WERI-Rb-1 (cell line): ENCODE data around the gene ARL11.

Source experiments
- DNase-seq: peaks from one replicate; pipeline ENCODE4 v3.0.0-alpha.2; 2020
- H3K27ac ChIP-seq: fragments of 250-450 bp; sonication (Bioruptor Pico); 2 replicates; pipeline ENCODE4 v1.5.1; 2020; ENCODE audit warnings: mild to moderate bottlenecking, moderate library complexity
- H3K27me3 ChIP-seq: fragments of 250-450 bp; sonication (Bioruptor Pico); 2 replicates; pipeline ENCODE4 v1.5.1; 2021; ENCODE audit warnings: mild to moderate bottlenecking, low read depth, moderate library complexity; ENCODE audit not compliant: insufficient read depth, severe bottlenecking
- H3K36me3 ChIP-seq: fragments of 250-450 bp; sonication (Bioruptor Pico); 2 replicates; pipeline ENCODE4 v1.5.1; 2020; ENCODE audit warnings: mild to moderate bottlenecking, moderate library complexity
- H3K4me3 ChIP-seq: 2 replicates; pipeline ENCODE4 v1.5.1; 2011; ENCODE audit warnings: low read depth, mild to moderate bottlenecking, control low read depth, low read length
- H3K9me3 ChIP-seq: fragments of 250-450 bp; sonication (Bioruptor Pico); 2 replicates; pipeline ENCODE4 v1.5.1; 2021; ENCODE audit warnings: mild to moderate bottlenecking, moderate library complexity; ENCODE audit not compliant: severe bottlenecking
- TF ChIP-seq, protein P1 (sequence below): IDR thresholded peaks from 2 replicates; pipeline ENCODE4 v1.5.1; 2011; ENCODE audit warnings: low read depth, mild to moderate bottlenecking, control low read depth, inconsistent platforms, low read length

ARL11 gene

DNA sequence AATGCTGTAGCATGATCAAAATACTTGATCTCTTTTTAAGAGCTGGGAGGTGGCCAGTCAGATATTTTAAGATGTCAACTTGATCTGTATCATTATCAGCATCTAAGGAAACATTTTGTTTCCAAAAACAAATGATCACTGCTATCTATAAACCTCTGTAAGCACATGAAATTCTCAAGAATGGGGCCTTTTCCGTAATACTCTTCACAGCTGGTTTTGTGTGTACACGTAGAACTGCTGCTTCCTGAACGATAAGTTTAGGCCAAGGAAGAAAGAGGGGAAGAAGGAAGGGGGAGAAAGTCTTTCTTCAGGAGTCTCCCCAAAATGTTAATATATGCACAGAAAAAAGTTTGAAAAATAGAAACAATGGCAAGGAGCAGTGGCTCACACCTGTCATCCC lies 25.7 kb downstream of the ARL11 start:
- H3K27ac ChIP-seq = no peak overlapping the region
- no peak overlapping the region for H3K4me3 ChIP-seq
- TF ChIP-seq, protein P1, sequence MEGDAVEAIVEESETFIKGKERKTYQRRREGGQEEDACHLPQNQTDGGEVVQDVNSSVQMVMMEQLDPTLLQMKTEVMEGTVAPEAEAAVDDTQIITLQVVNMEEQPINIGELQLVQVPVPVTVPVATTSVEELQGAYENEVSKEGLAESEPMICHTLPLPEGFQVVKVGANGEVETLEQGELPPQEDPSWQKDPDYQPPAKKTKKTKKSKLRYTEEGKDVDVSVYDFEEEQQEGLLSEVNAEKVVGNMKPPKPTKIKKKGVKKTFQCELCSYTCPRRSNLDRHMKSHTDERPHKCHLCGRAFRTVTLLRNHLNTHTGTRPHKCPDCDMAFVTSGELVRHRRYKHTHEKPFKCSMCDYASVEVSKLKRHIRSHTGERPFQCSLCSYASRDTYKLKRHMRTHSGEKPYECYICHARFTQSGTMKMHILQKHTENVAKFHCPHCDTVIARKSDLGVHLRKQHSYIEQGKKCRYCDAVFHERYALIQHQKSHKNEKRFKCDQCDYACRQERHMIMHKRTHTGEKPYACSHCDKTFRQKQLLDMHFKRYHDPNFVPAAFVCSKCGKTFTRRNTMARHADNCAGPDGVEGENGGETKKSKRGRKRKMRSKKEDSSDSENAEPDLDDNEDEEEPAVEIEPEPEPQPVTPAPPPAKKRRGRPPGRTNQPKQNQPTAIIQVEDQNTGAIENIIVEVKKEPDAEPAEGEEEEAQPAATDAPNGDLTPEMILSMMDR = no peak
- no peaks in the 10 kb centered on the region for H3K9me3 ChIP-seq
- H3K36me3 ChIP-seq = no peaks in the 10 kb centered on the region
- no peaks in the 10 kb centered on the region for H3K27me3 ChIP-seq
- no peak for DNase-seq

DNA sequence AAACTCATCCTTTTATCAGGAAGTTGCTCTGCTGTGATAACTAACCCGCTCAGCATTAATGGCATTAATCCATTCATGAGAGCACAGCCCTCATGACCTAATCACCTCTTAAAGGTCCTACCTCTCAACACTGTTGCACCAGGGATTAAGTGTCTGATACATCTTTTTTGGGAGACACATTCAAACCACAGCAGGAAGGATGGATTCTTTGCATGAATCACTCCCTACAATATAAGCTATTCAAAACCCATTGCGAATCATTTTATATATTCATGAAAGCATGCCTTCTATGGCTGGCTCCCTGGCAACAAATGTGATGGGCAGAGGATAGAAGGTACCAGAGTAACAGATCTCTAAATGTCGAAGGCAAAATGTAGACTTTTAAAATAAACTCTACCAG lies 27.6 kb downstream of the ARL11 start:
- TF ChIP-seq, protein P1 = no peak
- no peaks in the 10 kb centered on the region for H3K27me3 ChIP-seq
- H3K27ac ChIP-seq = no peak overlapping the region
- H3K36me3 ChIP-seq = no peaks in the 10 kb centered on the region
- H3K9me3 ChIP-seq = no peaks in the 10 kb centered on the region
- no peak for DNase-seq
- no peak overlapping the region for H3K4me3 ChIP-seq

DNA sequence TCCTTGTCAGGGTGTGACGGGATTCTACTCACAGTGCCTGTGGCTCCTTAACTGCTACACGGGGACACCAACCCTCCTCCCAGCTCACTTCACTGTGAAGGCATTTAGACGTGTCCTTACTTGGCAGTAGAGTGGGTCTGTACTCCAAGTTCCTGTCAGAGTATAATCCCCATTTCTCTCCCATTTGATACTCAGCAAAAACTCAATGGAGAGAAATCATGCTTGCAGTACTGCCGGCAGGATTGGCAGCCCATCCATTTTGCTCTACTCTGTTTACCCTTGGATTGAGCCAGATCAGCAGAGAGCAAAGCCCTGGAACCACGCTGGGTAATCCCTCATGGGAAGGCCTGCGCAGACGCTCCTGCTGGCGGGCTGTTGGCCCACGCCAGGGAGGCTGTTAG lies 28.9 kb downstream of the ARL11 start:
- Histone ChIP-seq H3K27ac (peak overlapping the region; percentile 52), H3K9me3 (no peaks in the 10 kb centered on the region), H3K4me3 (peak overlapping the region; percentile 27), H3K36me3 (no peaks in the 10 kb centered on the region), H3K27me3 (no peaks in the 10 kb centered on the region)
- peak; percentile 78 for DNase-seq
- TF ChIP-seq, protein P1 = no peak

DNA sequence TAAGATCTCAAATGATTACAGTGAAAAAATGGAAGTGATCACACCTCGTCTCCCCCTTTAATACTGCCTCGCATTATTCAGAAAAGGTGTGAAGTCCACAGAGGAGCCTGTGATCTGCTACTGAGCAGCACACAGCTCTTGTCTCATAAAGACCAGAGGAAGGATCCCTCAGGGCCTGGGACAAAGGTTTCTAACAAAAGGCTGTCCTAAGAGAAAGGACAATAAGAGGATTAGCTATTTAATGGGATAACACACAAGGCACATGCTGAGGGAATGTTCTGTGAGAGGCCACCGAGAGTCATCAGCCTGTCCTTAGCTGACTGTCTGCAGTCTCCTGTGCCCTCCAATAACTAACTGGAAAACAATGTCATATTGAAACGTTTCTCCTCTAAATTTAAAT lies 36.3 kb downstream of the ARL11 start:
- peak; percentile 61 for DNase-seq
- TF ChIP-seq, protein P1 = no peak
- no peaks in the 10 kb centered on the region for H3K9me3 ChIP-seq
- peak overlapping the region; percentile 68 for H3K27ac ChIP-seq
- H3K4me3 ChIP-seq = no peak overlapping the region
- no peaks in the 10 kb centered on the region for H3K27me3 ChIP-seq
- H3K36me3 ChIP-seq = no peaks in the 10 kb centered on the region

DNA sequence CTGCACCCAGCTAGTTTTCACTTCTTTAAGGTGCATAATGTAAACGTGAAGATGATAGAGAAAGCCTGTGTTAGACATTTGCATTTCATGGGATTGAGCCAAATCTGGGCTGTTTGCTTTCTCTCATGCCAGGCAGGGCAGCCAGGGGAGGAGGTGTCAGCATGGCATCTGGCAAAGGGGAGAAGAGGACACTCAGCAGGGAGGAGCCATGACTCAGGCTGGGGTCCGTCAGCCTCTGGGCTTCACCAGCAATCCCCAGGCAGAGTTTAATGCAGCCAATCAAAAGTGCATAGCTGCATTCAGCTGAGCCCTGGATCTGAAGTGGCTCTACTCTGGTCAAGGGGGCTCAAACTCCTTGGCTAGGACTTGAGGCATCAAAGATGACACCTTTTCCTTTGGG lies 39.5 kb downstream of the ARL11 start:
- no peak overlapping the region for H3K4me3 ChIP-seq
- no peak overlapping the region for H3K27ac ChIP-seq
- no peak for DNase-seq

More for the DNA sequence above, 39.5 kb downstream of the ARL11 start:
- no peaks in the 10 kb centered on the region for H3K27me3 ChIP-seq
- H3K9me3 ChIP-seq = no peaks in the 10 kb centered on the region
- no peaks in the 10 kb centered on the region for H3K36me3 ChIP-seq
- TF ChIP-seq, protein P1 = no peak
